Left ventricle myocardium inferior (tissue), 1 donor: ENCODE measurements around the gene ODF2. TPM values are rescaled to one million over a fixed set of nuclear protein-coding genes. Genes with fewer than 3 reads are reported as not detected.

Experiments used
- DNase-seq: peaks from one replicate; pipeline ENCODE4 v3.0.0-alpha.2; 2020
- H3K27ac ChIP-seq: fragments of 200-600 bp; replicated peaks from 2 replicates; pipeline ENCODE4 v1.8.0; 2021
- H3K27me3 ChIP-seq: fragments of 200-600 bp; 2 replicates; pipeline ENCODE4 v1.8.0; 2021; ENCODE audit warnings: low read depth
- H3K36me3 ChIP-seq: fragments of 200-600 bp; 2 replicates; pipeline ENCODE4 v1.8.0; 2021
- H3K4me1 ChIP-seq: fragments of 200-600 bp; 2 replicates; pipeline ENCODE4 v1.8.0; 2021
- H3K4me3 ChIP-seq: fragments of 200-600 bp; 2 replicates; pipeline ENCODE4 v1.8.0; 2021; ENCODE audit warnings: mild to moderate bottlenecking, moderate library complexity
- H3K9me3 ChIP-seq: fragments of 200-600 bp; replicated peaks from 2 replicates; pipeline ENCODE4 v1.8.0; 2021
- CTCF ChIP-seq: fragments of 200-600 bp; IDR thresholded peaks from 2 replicates; pipeline ENCODE4 v1.8.0; 2021; ENCODE audit warnings: antibody characterized with exemption, mild to moderate bottlenecking, borderline replicate concordance
- intact Hi-C: fragments of 100-400 bp; cut with micrococcal nuclease; formaldehyde crosslinking; loops from one replicate; pipeline ENCODE4 v1.11.0; 2022
- total RNA-seq: library from RNA; stranded (reverse); fragmentation: NEBNext Ultra II Directional; extraction: Animal tissue kit (Norgen Biotek cat#: 25700); gene quantifications from one replicate; pipeline ENCODE4 v1.2.1, GENCODE V29; 2021
- donor health status: DM: no; HTN: yes; CAD: no; lungs with severe emphysema.

Gene ODF2
- total RNA-seq, 1 donor from 2014 or later, result 16.7 TPM

GRCh38 chr9:128469070-128469469 lies 13.3 kb downstream of the ODF2 start:
- intact Hi-C loops, result no loop called here
- H3K27me3 ChIP-seq, result no peaks in the 10 kb centered on the region
- H3K4me1 ChIP-seq, result no peaks in the 10 kb centered on the region
- no peak for DNase-seq
- no peaks in the 10 kb centered on the region for H3K9me3 ChIP-seq
- H3K27ac ChIP-seq, result no peak overlapping the region
- no peak for TF ChIP-seq CTCF
- H3K36me3 ChIP-seq, result peaks cover 53% of the 10 kb centered on the region
- H3K4me3 ChIP-seq, result no peak overlapping the region

DNA sequence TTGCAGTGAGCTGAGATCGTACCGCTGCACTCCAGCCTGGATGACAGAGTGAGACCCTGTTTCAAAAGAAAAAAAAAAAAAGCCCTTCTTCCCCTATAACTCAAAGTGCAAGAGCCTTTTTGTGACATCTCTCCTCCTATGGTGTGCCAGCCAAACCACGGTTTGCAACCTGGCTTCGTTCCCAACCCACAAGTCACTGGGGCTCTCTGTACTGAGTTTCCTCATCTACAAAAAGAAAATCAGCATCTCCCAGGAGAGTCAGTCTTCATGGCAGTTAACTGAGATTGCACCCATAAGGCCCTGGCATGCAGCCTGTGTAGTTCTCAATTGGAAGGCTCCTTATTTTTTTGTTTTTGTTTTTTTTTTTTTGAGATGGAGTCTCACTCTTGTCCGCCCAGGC lies 14.8 kb downstream of the ODF2 start:
- no peak for DNase-seq
- Histone ChIP-seq H3K4me3 (no peak overlapping the region), H3K27ac (no peak overlapping the region), H3K36me3 (peaks cover 58% of the 10 kb centered on the region), H3K27me3 (no peaks in the 10 kb centered on the region), H3K9me3 (no peaks in the 10 kb centered on the region), H3K4me1 (no peaks in the 10 kb centered on the region)
- intact Hi-C loops, result no loop called here
- no peak for TF ChIP-seq CTCF

DNA sequence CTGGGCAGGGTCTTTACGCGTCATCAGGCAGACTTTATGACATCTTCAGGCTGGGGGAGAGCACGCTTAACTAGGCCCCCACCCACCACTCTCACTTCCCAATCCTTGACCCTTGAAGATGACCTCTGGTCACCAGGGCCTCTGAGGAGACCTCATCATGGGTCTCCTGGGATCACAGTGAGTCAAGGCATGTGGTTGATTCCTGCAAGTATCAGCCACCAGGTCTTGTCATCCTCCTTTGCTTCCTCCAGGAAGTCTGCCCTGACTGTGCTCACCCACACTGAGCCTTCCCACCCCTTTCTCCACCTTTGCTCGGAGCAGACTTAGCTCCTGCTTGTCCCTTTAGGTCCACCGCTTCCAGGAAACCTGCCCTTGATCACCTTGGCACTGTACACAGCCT lies 17.3 kb downstream of the ODF2 start:
- Histone ChIP-seq H3K4me1 (no peaks in the 10 kb centered on the region), H3K36me3 (peaks cover 69% of the 10 kb centered on the region), H3K4me3 (no peak overlapping the region), H3K27me3 (no peaks in the 10 kb centered on the region), H3K9me3 (no peaks in the 10 kb centered on the region), H3K27ac (no peak overlapping the region)
- intact Hi-C loops, result no loop called here
- no peak for DNase-seq
- TF ChIP-seq CTCF, result no peak

- no peak for DNase-seq
- Histone ChIP-seq H3K36me3 (peaks cover 75% of the 10 kb centered on the region), H3K4me3 (no peak overlapping the region), H3K9me3 (no peaks in the 10 kb centered on the region), H3K27ac (no peak overlapping the region), H3K27me3 (no peaks in the 10 kb centered on the region), H3K4me1 (no peaks in the 10 kb centered on the region)
- TF ChIP-seq CTCF, result no peak
- intact Hi-C loops, result no loop called here
Measured at GRCh38 chr9:128475867-128476266, 20.1 kb downstream of the ODF2 start.

DNA sequence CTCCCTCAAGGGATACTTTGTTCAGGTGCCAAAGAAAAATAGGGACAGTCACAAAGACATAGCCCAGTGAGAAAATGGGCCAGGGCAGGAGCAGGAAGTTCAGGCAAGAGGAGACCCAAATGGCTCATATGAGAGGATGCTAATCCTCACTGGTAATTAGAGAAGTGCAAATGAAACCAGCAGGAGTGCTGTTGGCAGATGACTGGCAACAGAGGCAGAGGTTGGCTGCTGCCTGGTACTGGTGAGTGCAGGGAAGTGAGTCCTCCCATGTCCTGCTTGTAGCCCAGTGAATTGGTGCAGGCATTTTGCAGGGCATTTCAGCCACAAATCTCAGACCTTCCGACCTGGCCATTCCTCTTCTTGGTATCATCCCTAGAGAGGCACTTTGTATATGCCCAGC lies 23.5 kb downstream of the ODF2 start:
- no peaks in the 10 kb centered on the region for H3K27me3 ChIP-seq
- H3K9me3 ChIP-seq, result no peaks in the 10 kb centered on the region
- intact Hi-C loops, result no loop called here
- no peaks in the 10 kb centered on the region for H3K4me1 ChIP-seq
- DNase-seq, result no peak
- no peak overlapping the region for H3K4me3 ChIP-seq
- no peak for TF ChIP-seq CTCF
- H3K36me3 ChIP-seq, result peaks cover 91% of the 10 kb centered on the region
- no peak overlapping the region for H3K27ac ChIP-seq

GRCh38 chr9:128481561-128481960 lies 25.8 kb downstream of the ODF2 start:
- H3K27ac ChIP-seq, result no peak overlapping the region
- no peaks in the 10 kb centered on the region for H3K4me1 ChIP-seq
- intact Hi-C loops, result no loop called here
- no peak for TF ChIP-seq CTCF
- peaks cover 91% of the 10 kb centered on the region for H3K36me3 ChIP-seq
- H3K4me3 ChIP-seq, result no peak overlapping the region
- H3K9me3 ChIP-seq, result no peaks in the 10 kb centered on the region
- H3K27me3 ChIP-seq, result no peaks in the 10 kb centered on the region
- DNase-seq, result no peak
